AG04450 (cell line): Measurements from ENCODE around the gene TNRC6C. TPM values are rescaled to one million over a fixed set of nuclear protein-coding genes. Genes with fewer than 3 reads are reported as not detected.

Experiments used
- CTCF ChIA-PET: fragments of 300-600, 350-600 bp; formaldehyde crosslinking; extraction: SDS; loops from one replicate; lab custom pipeline; 2022; ENCODE audit warnings: antibody characterized with exemption, inconsistent platforms; lab: Charles Lee
- POLR2A ChIA-PET: fragments of 350-600 bp; formaldehyde crosslinking; extraction: SDS; loops from one replicate; lab custom pipeline; 2021; ENCODE audit warnings: antibody characterized with exemption, inconsistent platforms; lab: Yijun Ruan, JAX
- DNase-seq: peaks from one replicate; pipeline ENCODE4 v3.0.0-alpha.2; 2011; ENCODE audit warnings: low read depth, low spot score
- H3K27ac ChIP-seq: one replicate; pipeline ENCODE4 v1.5.1; 2012; ENCODE audit warnings: low read depth, low read length, control low read depth
- H3K27me3 ChIP-seq: one replicate; pipeline ENCODE4 v1.6.0; 2012; ENCODE audit warnings: low read length; ENCODE audit not compliant: control insufficient read depth, insufficient read depth
- H3K4me3 ChIP-seq: 2 replicates; pipeline ENCODE4 v1.5.1; 2011; ENCODE audit warnings: mild to moderate bottlenecking, low read depth, low read length, control low read depth
- H3K9me3 ChIP-seq: 2 replicates; pipeline ENCODE4 v1.5.1; 2012; ENCODE audit warnings: low read length; ENCODE audit not compliant: control insufficient read depth, insufficient read depth
- polyA plus RNA-seq: library from polyadenylated mRNA; depleted of rRNA; stranded (reverse); fragments of >200 nt; gene quantifications from 2 replicates; pipeline ENCODE4 v1.2.3, GENCODE V29; 2011
- TF ChIP-seq, protein P1 (sequence below): IDR thresholded peaks from 2 replicates; pipeline ENCODE4 v1.5.1; 2011; ENCODE audit warnings: low read depth, low read length, control low read depth, inconsistent platforms

TNRC6C gene
- polyA plus RNA-seq, 1 experiment: 1.2 TPM

DNA sequence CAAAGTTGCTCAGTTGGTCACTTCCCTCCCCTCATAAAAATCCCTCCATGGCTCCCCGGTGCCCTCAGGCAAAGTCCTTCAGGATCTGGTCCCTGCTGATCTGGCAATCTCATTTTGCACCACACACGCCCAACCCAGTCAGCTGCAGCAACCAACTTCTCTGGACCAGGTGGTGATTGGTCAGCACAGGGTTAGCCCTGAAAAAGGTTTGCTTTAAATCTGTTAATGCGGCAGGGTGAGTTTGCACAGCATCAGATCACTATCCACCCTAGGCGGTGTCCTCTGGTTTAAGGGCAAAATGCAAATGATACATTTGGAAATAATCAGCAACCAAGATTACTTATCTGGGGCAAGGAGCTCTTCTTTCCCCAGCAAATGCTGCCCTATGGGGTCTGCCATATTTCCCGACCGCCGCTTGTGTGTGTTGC lies 42.9 kb upstream of the TNRC6C start:
- no peak for DNase-seq
- no peak overlapping the region for H3K4me3 ChIP-seq
- H3K9me3 ChIP-seq: no peaks in the 10 kb centered on the region; the same call in 1 of the 2 replicates
- TF ChIP-seq, protein P1, sequence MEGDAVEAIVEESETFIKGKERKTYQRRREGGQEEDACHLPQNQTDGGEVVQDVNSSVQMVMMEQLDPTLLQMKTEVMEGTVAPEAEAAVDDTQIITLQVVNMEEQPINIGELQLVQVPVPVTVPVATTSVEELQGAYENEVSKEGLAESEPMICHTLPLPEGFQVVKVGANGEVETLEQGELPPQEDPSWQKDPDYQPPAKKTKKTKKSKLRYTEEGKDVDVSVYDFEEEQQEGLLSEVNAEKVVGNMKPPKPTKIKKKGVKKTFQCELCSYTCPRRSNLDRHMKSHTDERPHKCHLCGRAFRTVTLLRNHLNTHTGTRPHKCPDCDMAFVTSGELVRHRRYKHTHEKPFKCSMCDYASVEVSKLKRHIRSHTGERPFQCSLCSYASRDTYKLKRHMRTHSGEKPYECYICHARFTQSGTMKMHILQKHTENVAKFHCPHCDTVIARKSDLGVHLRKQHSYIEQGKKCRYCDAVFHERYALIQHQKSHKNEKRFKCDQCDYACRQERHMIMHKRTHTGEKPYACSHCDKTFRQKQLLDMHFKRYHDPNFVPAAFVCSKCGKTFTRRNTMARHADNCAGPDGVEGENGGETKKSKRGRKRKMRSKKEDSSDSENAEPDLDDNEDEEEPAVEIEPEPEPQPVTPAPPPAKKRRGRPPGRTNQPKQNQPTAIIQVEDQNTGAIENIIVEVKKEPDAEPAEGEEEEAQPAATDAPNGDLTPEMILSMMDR: no peak
- peaks cover 27% of the 10 kb centered on the region for H3K27me3 ChIP-seq
- ChIA-PET POLR2A (interaction anchor here (1.0 kb wide), 1 partner anchor 43 kb away, joined by 5 read pairs; the partner anchor contains the start of gene TNRC6C), CTCF (no interaction called here)
- H3K27ac ChIP-seq: no peak overlapping the region

DNA sequence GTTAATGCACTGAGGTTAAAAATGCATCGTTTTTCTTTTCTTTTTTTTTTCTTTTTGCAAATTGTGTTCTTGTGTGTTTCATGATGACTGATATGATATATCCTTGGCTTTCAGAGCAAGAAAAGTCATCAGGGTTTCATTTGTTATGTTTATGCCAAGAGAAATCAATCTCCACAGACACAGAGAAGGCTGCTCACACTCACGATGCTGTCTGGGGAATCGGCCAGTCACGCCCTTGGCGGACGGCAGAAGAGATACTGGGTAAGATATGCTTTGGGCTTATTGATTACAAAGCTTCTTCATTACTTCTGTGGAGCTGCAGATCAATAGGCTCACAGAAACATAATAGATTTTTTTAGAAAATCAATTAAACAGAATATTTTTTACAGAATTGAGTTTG lies 42.2 kb upstream of the TNRC6C start:
- Histone ChIP-seq H3K4me3 (no peak overlapping the region), H3K9me3 (no peaks in the 10 kb centered on the region; the same call in 1 of the 2 replicates), H3K27me3 (peaks cover 28% of the 10 kb centered on the region), H3K27ac (no peak overlapping the region)
- ChIA-PET CTCF (no interaction called here), POLR2A (interaction anchor here (1.0 kb wide), 1 partner anchor 42 kb away, joined by 5 read pairs; the partner anchor contains the start of gene TNRC6C)
- DNase-seq: no peak
- TF ChIP-seq, protein P1: no peak

DNA sequence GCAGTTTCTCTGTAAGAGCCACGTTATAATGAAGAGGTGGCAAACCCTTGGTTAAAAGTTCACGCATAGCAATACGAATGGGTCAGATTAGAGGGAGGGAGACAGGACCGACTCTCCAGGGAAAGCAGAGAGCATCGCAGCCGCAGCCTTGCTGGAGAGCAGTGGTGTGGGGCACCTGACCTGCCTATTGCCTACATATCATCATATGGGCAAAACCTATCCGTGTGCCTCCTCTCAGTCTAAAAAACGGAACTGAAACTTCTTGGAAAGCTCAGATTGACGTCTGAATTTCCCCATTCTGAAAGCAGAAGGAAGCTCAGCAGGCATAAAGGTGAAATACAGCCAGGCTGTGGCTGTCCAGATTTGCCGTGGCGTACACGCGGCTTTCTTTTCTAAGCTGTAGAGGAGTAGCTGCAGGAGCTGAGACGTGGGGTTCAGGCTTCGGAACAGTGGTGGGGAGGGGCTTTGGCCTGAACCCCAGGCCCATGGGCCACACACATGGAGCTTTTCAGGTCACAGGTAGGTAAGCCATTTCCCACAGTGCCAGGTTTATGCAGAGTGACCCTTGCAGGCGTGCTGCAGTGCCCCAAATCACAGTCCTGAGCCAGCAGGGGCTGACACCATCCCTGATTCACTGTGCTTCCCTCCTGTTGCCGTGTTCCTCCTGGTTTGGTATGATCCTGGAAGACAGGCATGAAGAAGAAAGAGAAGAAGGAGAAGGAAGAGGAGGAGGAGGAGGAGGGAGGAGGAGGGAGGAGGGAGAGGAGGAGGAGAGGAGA lies 41.6 kb upstream of the TNRC6C start:
- Histone ChIP-seq H3K4me3 (no peak overlapping the region), H3K27ac (no peak overlapping the region), H3K9me3 (no peaks in the 10 kb centered on the region; the same call in 1 of the 2 replicates), H3K27me3 (peaks cover 30% of the 10 kb centered on the region)
- POLR2A ChIA-PET: interaction anchor here (1.0 kb wide), 1 partner anchor 41 kb away, joined by 5 read pairs; the partner anchor contains the start of gene TNRC6C
- CTCF ChIA-PET: no interaction called here
- DNase-seq: no peak
- TF ChIP-seq, protein P1: no peak

DNA sequence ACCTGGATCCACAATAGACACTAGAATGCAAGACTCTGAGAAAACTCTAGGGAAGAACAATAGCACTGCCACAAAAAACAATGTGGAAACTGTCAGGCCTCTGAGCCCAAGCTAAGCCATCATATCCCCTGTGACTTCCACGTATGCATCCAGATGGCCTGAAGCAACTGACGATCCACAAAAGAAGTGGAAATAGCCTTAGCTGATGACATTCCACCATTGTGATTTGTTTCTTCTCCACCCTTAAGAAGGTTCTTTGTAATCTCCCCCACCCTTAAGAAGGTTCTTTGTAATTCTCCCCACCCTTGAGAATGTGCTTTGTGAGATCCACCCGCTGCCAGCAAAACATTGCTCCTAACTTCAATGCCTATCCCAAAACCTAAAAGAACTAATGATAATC lies 39.2 kb upstream of the TNRC6C start:
- Histone ChIP-seq H3K27me3 (peaks cover 37% of the 10 kb centered on the region), H3K9me3 (no peaks in the 10 kb centered on the region; the same call in 1 of the 2 replicates), H3K27ac (no peak overlapping the region), H3K4me3 (no peak overlapping the region)
- TF ChIP-seq, protein P1: no peak
- CTCF ChIA-PET: interaction anchor here (0.6 kb wide), 1 partner anchor 67 kb away, joined by 3 read pairs; no protein-coding TSS in a partner anchor
- POLR2A ChIA-PET: no interaction called here
- no peak for DNase-seq

DNA sequence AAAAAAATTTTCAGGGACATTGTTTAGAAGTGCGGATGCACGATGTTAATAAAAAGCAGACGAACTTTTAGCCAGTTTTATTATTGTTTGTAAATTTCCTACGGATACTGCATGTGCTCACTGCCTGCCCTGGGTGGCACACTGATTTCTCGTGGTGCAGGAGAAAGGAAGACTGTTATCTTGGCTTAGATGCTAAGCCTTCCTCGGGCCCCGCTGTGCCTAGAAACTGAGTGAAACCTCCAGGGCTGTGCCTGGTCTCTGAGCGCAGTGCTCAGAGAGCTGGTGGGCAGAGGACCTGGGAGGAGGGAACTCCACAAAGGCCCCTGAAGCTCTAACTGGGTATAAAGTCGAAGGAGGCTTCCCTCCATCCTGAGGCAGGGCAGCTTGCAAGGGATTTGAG lies 35.4 kb upstream of the TNRC6C start:
- H3K27ac ChIP-seq: no peak overlapping the region
- POLR2A ChIA-PET: interaction anchor here (1.8 kb wide), 1 partner anchor 35 kb away, joined by 8 read pairs; the partner anchor contains the start of gene TNRC6C
- no peak for DNase-seq
- no peak overlapping the region for H3K4me3 ChIP-seq
- no peaks in the 10 kb centered on the region for H3K9me3 ChIP-seq
- peaks cover 35% of the 10 kb centered on the region for H3K27me3 ChIP-seq
- CTCF ChIA-PET: no interaction called here
- TF ChIP-seq, protein P1: no peak
